Stomach smooth muscle (tissue), 2 donors: ENCODE measurements around the gene VPS41.

ENCODE experiments used
- H3K27ac ChIP-seq: one replicate; pipeline ENCODE4 v1.7.0; 2013; ENCODE audit warnings: mild to moderate bottlenecking, low read length, inconsistent platforms
- H3K27me3 ChIP-seq, 2 donors: one replicate each; pipeline ENCODE4 v1.7.0; 2013; ENCODE audit warnings: low read length in 2 of 2; ENCODE audit not compliant: insufficient read depth in 2 of 2, control insufficient read depth in 1 of 2
- H3K36me3 ChIP-seq, 2 donors: one replicate each; pipeline ENCODE4 v1.7.0; 2013; ENCODE audit warnings: low read length in 2 of 2; ENCODE audit not compliant: control insufficient read depth in 2 of 2, insufficient read depth in 2 of 2
- H3K4me1 ChIP-seq: one replicate; pipeline ENCODE4 v1.7.0; 2013; ENCODE audit warnings: low read length; ENCODE audit not compliant: control insufficient read depth, insufficient read depth
- H3K4me3 ChIP-seq, 2 donors: one replicate each; pipeline ENCODE4 v1.7.0; 2013; ENCODE audit warnings: low read length in 2 of 2
- H3K9ac ChIP-seq, 2 donors: one replicate each; pipeline ENCODE4 v1.7.0; 2013; ENCODE audit warnings: low read length in 2 of 2, mild to moderate bottlenecking in 1 of 2
- H3K9me3 ChIP-seq, 2 donors: one replicate each; pipeline ENCODE4 v1.7.0; 2013; ENCODE audit warnings: low read length in 2 of 2; ENCODE audit not compliant: control insufficient read depth in 2 of 2
- donor health status: healthy.
- donor health status: Pancreatic carcinoma.

Gene VPS41

DNA sequence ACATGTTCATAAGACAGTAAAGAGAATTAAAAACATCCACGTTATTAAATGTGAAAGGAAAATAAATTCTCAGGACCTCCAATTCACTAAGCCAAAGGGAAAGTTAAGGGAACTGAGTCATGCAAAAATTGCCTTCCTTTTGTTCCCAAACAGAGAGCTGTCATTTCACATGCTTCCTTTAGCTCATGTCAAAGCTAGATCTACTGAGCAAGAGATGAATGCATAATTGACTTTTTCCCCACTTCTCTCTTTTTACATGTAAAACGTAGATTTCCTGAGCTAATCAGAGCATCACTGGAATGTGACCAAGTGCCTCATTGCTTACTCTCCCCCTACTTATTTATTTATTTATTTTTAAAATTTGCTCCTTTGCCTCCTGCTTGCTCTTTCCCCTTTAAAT, 148.8 kb downstream of the VPS41 start:
- no peak overlapping the region for H3K27ac ChIP-seq
- no peaks in the 10 kb centered on the region for H3K9me3 ChIP-seq
- no peak overlapping the region for H3K4me3 ChIP-seq
- no peak overlapping the region for H3K9ac ChIP-seq
- no peaks in the 10 kb centered on the region for H3K27me3 ChIP-seq
- H3K36me3 ChIP-seq: peaks cover 8% of the 10 kb centered on the region in 2 donors
- H3K4me1 ChIP-seq: no peaks in the 10 kb centered on the region

DNA sequence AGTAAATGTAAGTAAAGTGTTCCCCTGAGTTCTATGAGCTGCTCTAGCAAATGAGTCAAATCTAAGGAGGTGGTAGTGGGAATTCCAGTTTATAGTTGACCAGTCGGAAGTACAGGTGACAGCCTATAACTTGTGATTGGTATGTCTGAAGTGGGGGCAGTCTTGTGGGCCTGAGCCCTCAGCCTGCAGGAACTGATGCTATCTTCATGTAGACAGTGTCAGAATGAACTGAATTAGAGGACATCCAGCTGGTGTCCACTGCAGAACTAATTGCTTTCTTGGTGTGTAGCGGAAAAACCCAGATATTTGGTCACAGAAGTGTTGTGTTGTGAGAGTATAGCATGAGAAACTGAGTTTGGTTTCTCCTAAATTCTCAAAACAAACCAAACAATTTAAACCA, 150.0 kb downstream of the VPS41 start:
- H3K4me3 ChIP-seq: no peak overlapping the region
- peaks cover 9 to 10% of the 10 kb centered on the region in 2 donors for H3K36me3 ChIP-seq
- H3K9ac ChIP-seq: no peak overlapping the region
- no peaks in the 10 kb centered on the region for H3K4me1 ChIP-seq
- no peak overlapping the region for H3K27ac ChIP-seq
- no peaks in the 10 kb centered on the region for H3K9me3 ChIP-seq
- H3K27me3 ChIP-seq: no peaks in the 10 kb centered on the region

DNA sequence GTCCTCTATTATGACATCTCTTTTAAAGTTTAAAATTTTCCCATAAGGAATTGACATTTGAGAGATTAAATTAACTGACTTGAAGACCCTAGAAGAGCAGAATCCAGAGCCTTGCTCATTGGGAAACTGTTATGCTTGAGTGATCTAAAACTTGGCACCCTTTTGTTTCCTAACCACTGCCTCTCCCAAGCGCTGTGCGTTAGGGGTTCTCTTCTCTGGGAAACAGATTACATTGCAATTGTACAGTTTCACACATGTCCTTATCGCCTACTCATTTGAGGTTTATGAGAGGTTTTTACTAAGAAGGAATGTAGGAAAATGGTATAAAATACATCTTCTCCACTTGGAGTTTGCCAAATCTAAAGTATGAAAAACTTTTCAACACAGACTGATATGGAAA, 151.1 kb downstream of the VPS41 start:
- H3K27ac ChIP-seq: no peak overlapping the region
- H3K9me3 ChIP-seq: no peaks in the 10 kb centered on the region
- H3K36me3 ChIP-seq: peaks cover 9 to 10% of the 10 kb centered on the region in 2 donors
- no peak overlapping the region for H3K4me3 ChIP-seq
- H3K4me1 ChIP-seq: no peaks in the 10 kb centered on the region
- H3K9ac ChIP-seq: no peak overlapping the region
- H3K27me3 ChIP-seq: no peaks in the 10 kb centered on the region

DNA sequence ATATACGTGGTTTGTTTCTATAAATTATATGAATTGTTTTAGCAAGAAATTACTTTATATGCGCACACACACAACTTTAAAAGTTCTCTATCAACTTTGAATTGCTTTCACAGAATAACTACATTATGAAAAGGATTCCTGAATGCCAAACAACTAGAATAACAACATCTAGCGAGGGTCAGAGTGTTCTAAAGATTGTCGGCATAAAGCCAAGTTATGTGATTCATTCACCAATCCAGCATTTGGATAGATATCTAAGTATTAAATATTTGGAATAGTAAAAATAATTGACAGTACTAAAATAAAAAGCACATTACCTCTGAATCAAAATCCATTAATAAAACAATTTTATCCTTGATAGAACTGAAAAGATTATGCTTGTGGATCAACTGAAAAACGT, 152.5 kb downstream of the VPS41 start:
- Histone ChIP-seq H3K4me1 (no peaks in the 10 kb centered on the region), H3K9me3 (no peaks in the 10 kb centered on the region), H3K4me3 (no peak overlapping the region), H3K27me3 (no peaks in the 10 kb centered on the region), H3K36me3 (peaks cover 16 to 19% of the 10 kb centered on the region in 2 donors), H3K9ac (no peak overlapping the region), H3K27ac (no peak overlapping the region)

DNA sequence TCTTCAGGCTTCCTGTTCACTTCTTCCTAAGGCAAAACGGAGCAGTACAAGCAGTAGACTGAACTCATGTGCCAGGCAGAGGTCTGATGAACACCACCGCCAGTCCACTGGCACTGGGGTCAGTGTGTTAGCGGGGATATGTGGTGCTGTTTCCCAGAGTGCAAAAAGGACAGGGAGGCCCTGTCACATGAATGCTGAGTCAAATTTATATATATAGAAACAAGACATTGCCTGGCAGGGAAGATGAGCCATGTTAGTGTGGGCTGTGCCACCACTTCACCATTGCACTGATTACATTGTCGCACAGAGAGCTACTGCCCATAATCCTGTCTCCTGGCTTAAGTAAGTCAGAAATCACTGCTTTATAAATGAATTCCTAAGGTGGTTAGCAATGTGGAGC, 155.6 kb downstream of the VPS41 start:
- Histone ChIP-seq H3K4me1 (no peaks in the 10 kb centered on the region), H3K9me3 (no peaks in the 10 kb centered on the region), H3K27ac (no peak overlapping the region), H3K27me3 (no peaks in the 10 kb centered on the region), H3K9ac (no peak overlapping the region), H3K4me3 (no peak overlapping the region), H3K36me3 (peaks cover 16 to 23% of the 10 kb centered on the region in 2 donors)

DNA sequence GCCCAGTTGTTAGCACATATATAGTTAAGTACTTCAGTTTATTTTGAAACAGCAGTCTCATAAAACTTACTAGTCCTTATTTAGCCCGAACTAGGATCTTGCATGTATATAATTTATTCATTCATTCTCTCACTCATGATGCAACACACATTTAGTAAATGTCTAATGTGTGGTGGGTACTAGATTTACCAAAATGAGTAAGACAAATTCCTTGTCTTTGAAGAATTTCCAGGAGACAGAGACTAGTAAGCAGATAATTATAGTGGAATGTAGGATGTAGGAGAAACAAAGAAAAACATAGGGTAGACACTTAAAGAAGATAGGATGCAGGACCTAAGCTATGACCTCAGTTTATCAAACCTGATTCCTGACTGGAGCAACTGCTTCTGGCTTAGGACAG, 157.6 kb downstream of the VPS41 start:
- Histone ChIP-seq H3K9me3 (no peaks in the 10 kb centered on the region), H3K27me3 (no peaks in the 10 kb centered on the region), H3K27ac (no peak overlapping the region), H3K36me3 (peaks cover 19 to 25% of the 10 kb centered on the region in 2 donors), H3K9ac (no peak overlapping the region), H3K4me3 (no peak overlapping the region), H3K4me1 (no peaks in the 10 kb centered on the region)

DNA sequence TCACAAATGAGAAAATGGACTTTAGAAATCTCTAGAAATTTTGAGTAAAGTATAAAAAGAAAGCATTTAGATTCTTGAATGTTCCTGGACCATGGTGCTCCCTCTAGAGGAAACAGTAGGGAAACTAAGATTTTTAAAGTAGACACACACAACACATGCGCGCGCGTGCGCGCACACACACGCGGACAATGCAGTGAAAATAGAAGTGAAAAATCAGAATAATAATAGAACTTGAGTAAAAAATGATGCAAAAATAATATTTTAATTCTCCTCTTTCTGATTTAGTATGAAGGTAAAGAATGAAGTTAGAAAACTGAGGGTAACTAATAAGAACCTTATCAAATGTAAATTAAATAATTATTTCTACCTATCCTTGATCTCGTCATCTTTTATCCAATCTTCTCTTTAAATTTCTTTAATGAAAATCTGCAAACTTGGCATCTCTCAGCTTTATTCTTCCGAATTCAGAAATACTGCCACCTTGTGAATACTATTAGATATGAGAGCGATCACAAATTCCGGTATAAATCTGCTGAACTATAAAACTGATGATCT, 160.9 kb downstream of the VPS41 start:
- Histone ChIP-seq H3K36me3 (peaks cover 23 to 29% of the 10 kb centered on the region in 2 donors), H3K4me3 (no peak overlapping the region)

DNA sequence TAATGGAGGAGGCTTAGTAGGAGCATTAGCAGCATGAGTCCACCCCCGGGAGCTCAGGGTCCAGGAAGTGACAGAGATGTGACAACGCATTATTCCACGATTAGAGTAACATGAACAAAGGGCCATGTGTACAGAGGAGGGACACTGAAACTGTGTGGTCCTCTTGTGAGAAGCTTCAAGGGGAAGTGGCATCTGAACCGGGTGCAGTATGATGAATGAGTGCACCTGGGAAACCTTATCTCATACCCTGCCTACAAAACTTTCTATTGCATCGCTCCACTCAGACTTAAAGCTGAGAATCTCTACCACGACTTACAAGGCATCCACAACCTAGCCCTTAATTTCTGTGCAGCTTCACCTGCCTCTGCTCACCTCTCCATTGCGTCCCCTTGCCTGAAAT, 162.6 kb downstream of the VPS41 start:
- H3K4me3 ChIP-seq: no peak overlapping the region
- no peaks in the 10 kb centered on the region for H3K27me3 ChIP-seq
- peaks cover 20 to 25% of the 10 kb centered on the region in 2 donors for H3K36me3 ChIP-seq
- H3K27ac ChIP-seq: no peak overlapping the region
- H3K9me3 ChIP-seq: no peaks in the 10 kb centered on the region
- H3K4me1 ChIP-seq: no peaks in the 10 kb centered on the region
- no peak overlapping the region for H3K9ac ChIP-seq

More for the DNA sequence above, 160.9 kb downstream of the VPS41 start:
- Histone ChIP-seq H3K9me3 (no peaks in the 10 kb centered on the region), H3K4me1 (no peaks in the 10 kb centered on the region), H3K27me3 (no peaks in the 10 kb centered on the region), H3K9ac (no peak overlapping the region), H3K27ac (no peak overlapping the region)

DNA sequence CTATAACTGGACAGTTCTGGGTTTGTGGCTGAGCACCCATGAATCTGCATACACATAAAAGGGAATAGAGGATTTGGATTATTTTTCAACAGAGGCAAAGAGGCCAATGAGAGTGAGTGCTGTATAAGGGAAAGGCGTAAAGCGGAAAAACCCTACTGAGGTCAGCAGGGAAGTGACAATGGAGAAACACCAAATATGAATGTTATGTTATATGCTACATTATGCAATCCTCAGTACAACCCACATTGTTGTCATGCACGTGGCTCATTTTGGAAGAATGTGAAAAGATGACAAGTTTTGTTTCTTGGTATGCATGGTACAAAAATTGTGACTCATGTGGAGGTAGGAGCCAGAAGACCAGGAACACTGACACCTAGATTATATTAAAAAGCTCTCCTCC, 164.2 kb downstream of the VPS41 start:
- H3K9ac ChIP-seq: no peak overlapping the region
- H3K9me3 ChIP-seq: no peaks in the 10 kb centered on the region
- H3K27ac ChIP-seq: no peak overlapping the region
- peaks cover 25 to 26% of the 10 kb centered on the region in 2 donors for H3K36me3 ChIP-seq
- H3K27me3 ChIP-seq: no peaks in the 10 kb centered on the region
- no peaks in the 10 kb centered on the region for H3K4me1 ChIP-seq
- H3K4me3 ChIP-seq: no peak overlapping the region

DNA sequence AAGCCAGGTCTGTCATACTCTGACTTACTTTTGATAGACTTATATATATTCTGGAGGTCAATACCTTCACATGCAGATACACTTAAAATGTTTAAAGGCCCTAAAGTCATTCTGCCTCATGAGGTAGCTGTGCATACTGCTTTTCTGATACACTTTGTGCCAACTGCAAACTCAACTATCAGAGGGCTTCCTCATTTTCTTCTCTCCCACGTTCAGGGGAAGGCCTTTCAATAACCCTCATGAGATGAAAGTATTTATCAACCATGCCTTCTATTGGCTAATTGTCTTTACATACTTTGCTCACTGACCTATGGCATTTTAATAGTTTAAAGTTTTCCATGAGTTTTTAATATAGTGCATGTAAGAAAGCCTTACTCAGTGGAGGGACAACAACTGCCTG, 165.1 kb downstream of the VPS41 start:
- Histone ChIP-seq H3K27me3 (no peaks in the 10 kb centered on the region), H3K27ac (no peak overlapping the region), H3K36me3 (peaks cover 25 to 27% of the 10 kb centered on the region in 2 donors), H3K4me3 (no peak overlapping the region), H3K9ac (no peak overlapping the region), H3K9me3 (no peaks in the 10 kb centered on the region), H3K4me1 (no peaks in the 10 kb centered on the region)

DNA sequence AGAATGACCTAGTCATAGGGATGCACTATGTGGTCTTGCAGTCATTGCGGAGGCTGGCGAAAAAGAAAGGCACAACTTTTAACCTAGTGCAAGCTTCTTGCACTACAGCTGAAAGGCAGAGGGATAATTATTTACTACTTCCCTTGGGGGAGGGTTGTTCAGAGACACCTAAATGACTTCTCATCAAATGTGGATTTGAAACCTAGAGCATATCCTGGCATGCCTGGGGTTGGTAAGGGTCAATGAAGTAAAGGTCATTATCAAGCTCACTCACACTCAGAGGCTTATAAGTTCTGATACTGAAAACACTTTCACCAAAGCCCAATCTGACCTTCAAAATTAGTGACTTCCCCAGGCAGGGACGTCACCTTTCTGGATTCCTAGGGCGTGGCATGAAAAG, 168.9 kb downstream of the VPS41 start:
- Histone ChIP-seq H3K9me3 (no peaks in the 10 kb centered on the region), H3K9ac (no peak overlapping the region), H3K4me3 (no peak overlapping the region), H3K36me3 (peaks cover 15 to 18% of the 10 kb centered on the region in 2 donors), H3K4me1 (no peaks in the 10 kb centered on the region), H3K27me3 (no peaks in the 10 kb centered on the region), H3K27ac (no peak overlapping the region)
